NCI-H2196 (cell line): Measurements from ENCODE around the gene RNU6-9.

Experiments used
- DNase-seq: peaks from one replicate; lab custom pipeline; 2025; ENCODE audit not compliant: unreplicated experiment; lab: John Stamatoyannopoulos, UW

The RNU6-9 gene

GRCh38 chr19:861756-862580 lies 31.3 kb upstream of the RNU6-9 start:
- peak; percentile 83 for DNase-seq

- peak; percentile 44 for DNase-seq
Observed at GRCh38 chr19:862581-863314, 30.5 kb upstream of the RNU6-9 start.

GRCh38 chr19:863315-863620 lies 30.0 kb upstream of the RNU6-9 start:
- no peak for DNase-seq

GRCh38 chr19:866769-867300 lies 26.4 kb upstream of the RNU6-9 start:
- no peak for DNase-seq

GRCh38 chr19:867301-867793 lies 25.9 kb upstream of the RNU6-9 start:
- no peak for DNase-seq

GRCh38 chr19:867855-868457 lies 25.3 kb upstream of the RNU6-9 start:
- no peak for DNase-seq

- DNase-seq = no peak
Observed at GRCh38 chr19:868458-869244, 24.6 kb upstream of the RNU6-9 start.

GRCh38 chr19:869245-870177 lies 23.8 kb upstream of the RNU6-9 start:
- DNase-seq = peak; percentile 42

GRCh38 chr19:870314-870713 lies 23.0 kb upstream of the RNU6-9 start:
- DNase-seq = no peak

GRCh38 chr19:870963-871401 lies 22.3 kb upstream of the RNU6-9 start:
- DNase-seq = peak; percentile 92

- no peak for DNase-seq
Observed at GRCh38 chr19:871446-872265, 21.6 kb upstream of the RNU6-9 start.

GRCh38 chr19:872266-872951 lies 20.9 kb upstream of the RNU6-9 start:
- no peak for DNase-seq

GRCh38 chr19:873084-873483 lies 20.2 kb upstream of the RNU6-9 start:
- no peak for DNase-seq

GRCh38 chr19:873561-874041 lies 19.7 kb upstream of the RNU6-9 start:
- no peak for DNase-seq

GRCh38 chr19:875265-875879 lies 17.9 kb upstream of the RNU6-9 start:
- no peak for DNase-seq

GRCh38 chr19:876089-876488 lies 17.2 kb upstream of the RNU6-9 start:
- no peak for DNase-seq

- DNase-seq = peak; percentile 44
Observed at GRCh38 chr19:876780-877314, 16.4 kb upstream of the RNU6-9 start.
